NCI-H82 (cell line): Measurements from ENCODE around the gene SLC22A9.

Source experiments
- DNase-seq: peaks from one replicate; lab custom pipeline; 2025; lab: John Stamatoyannopoulos, UW

SLC22A9 gene

DNA sequence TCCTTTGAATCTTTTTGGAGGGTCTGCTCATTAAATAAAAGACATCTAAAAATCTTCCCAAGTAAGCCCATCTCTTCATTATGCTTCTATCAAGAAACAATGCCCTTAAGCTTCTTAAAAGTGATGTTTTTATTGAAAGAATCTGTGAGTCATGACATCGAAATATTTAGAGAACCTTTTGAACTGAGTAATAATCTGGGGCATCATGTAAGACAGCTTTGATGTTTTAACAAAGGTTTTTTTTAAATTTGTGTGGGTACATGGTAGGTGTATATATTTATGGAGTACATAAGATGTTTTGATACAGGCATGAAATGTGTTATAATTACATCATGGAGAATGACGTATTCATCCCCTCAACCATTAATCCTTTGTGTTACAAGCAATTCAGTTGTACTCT lies 74.6 kb downstream of the SLC22A9 start:
- DNase-seq = no peak

DNA sequence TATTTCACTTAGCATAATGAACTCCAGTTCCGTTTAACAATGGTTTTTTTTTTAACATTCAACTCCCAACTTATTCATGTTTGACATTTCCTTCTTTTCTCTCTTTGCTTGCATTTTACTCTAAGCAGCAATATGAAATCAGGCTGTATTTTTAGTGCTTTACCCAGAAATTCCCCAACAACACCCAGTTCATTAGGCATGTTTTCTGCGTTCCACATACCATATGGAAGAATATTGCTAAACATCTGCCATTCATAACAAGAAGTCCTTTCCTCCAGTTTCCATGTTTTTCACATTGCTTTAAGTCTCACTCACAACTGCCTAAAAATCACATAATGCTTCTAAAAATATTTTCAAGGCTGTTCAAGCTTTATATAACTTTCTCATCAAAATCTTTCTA lies 75.5 kb downstream of the SLC22A9 start:
- no peak for DNase-seq

GRCh38 chr11:63445720-63446119 lies 76.1 kb downstream of the SLC22A9 start:
- DNase-seq = no peak

GRCh38 chr11:63448646-63449045 lies 79.1 kb downstream of the SLC22A9 start:
- no peak for DNase-seq

DNA sequence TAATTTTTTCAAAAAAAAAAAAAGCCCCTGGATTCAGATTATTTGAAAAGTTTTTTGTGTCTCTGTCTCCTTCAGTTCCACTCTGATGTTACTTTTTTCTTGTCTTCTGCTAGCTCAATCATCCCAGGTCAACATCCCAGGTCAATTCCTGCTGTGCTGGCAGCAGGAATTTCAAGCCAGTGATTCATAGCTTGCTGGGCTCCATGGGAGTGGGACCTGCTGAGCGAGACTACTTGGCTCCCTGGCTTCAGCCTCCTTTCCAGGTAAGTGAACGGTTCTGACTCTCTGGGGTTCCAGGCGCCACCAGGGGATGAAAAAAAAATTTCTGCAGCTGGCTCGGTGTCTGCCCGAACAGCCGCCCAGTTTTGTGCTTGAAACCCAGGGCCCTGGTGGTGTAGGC lies 90.0 kb downstream of the SLC22A9 start:
- DNase-seq = no peak
